IPS-18c (cell line): Measurements from ENCODE around the gene HNRNPUL2.

Source experiments
- H3K4me3 ChIP-seq: 2 replicates; pipeline ENCODE4 v1.7.0; 2013; ENCODE audit warnings: low read depth, mild to moderate bottlenecking, low read length, moderate library complexity; ENCODE audit not compliant: insufficient read depth
- H3K9me3 ChIP-seq: one replicate; pipeline ENCODE4 v1.6.1; 2013; ENCODE audit warnings: mild to moderate bottlenecking, low read length, moderate library complexity; ENCODE audit not compliant: control insufficient read depth, insufficient read depth

The HNRNPUL2 gene

GRCh38 chr11:62664405-62665074 is 62.7 kb downstream of the HNRNPUL2 start:
- peak overlapping the region; percentile 100 for H3K4me3 ChIP-seq
- no peaks in the 10 kb centered on the region for H3K9me3 ChIP-seq
